GM12891 (cell line): Measurements from ENCODE around the gene GARIN3.

Source experiments
- POLR2A ChIP-seq: IDR thresholded peaks from 2 replicates; pipeline ENCODE4 v1.6.1; 2011; ENCODE audit warnings: low read depth, low read length, control low read depth
- TAF1 ChIP-seq: IDR thresholded peaks from 2 replicates; pipeline ENCODE4 v1.6.1; 2011; ENCODE audit warnings: low read depth, low read length, control low read depth

DNA sequence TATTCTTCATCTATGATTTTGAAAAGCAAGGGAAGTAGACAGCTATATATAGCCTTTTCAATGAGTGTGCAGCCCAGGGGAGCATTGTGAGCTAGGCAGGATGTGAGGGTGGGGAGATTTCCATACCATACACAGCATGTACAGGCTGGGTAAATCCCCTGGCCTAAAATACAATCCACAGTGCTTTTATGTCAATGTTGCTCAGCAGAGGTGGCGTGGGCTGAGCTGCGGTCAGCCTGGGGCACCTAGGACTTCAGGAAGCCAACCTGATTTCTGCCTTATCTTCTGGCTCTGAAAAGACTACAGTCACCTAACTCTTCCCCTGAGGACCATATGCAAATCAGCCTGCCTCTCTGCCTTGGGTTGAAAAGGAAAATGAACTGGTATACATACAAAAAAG is 6.3 kb upstream of the GARIN3 start:
- TF ChIP-seq TAF1: no peak
- no peak for TF ChIP-seq POLR2A
